K562 (cell line): Measurements from ENCODE around the gene STK32C. TPM values are rescaled to one million over a fixed set of nuclear protein-coding genes. Genes with fewer than 3 reads are reported as not detected.

Experiments used
- ATAC-seq: fragments of 200-7000 bp; cut with Tn5 transposase; 3 replicates; pipeline ENCODE4 v1.9.1; 2020; ENCODE audit warnings: moderate library complexity
- BruUV-seq: library from RNA; stranded (reverse); fragments of 400-500 nt; replicated peaks from 2 replicates; lab custom pipeline; 2021; lab: Mats Ljungman, UMichigan
- CTCF ChIA-PET: fragments of 300-600 bp; formaldehyde crosslinking; extraction: SDS; loops from one replicate; lab custom pipeline; 2021; ENCODE audit warnings: low intra/inter-chr PET ratio; lab: Yijun Ruan, JAX
- POLR2A ChIA-PET: fragments of 300-600, 350-650 bp; sonication (Branson Sonifier 250); formaldehyde crosslinking; extraction: SDS; loops from one replicate; lab custom pipeline; 2021; ENCODE audit warnings: antibody characterized with exemption, inconsistent platforms; lab: Yijun Ruan, JAX
- DNase-seq, 4 experiments: peaks; one replicate each; pipeline versions ENCODE4 v3.0.0 to v3.0.0-alpha.2; 2011 to 2018; ENCODE audit warnings: low spot score in 3 of 4, mixed read lengths in 3 of 4; ENCODE audit errors: extremely low read depth in 1 of 4
- FAIRE-seq: peaks from 2 replicates; lab custom pipeline; 2011; peaks lifted over from hg19 to GRCh38; lab: Jason Lieb, UNC
- H2AFZ ChIP-seq: 2 replicates; pipeline ENCODE4 v1.6.0; 2011; ENCODE audit warnings: low read depth, low read length, control low read depth, inconsistent platforms
- H3K27ac ChIP-seq: fragments of 200-600 bp; 3 replicates; pipeline ENCODE4 v1.8.0; 2011; ENCODE audit warnings: low read depth, mild to moderate bottlenecking, control low read depth, inconsistent platforms, low read length, moderate library complexity, mixed read lengths; ENCODE audit errors: extremely low read depth
- H3K27me3 ChIP-seq, 2 experiments: fragments of 300-600 bp in 1 of 2; 2 replicates in 1 of 2; 3 replicates in 1 of 2; pipeline versions ENCODE4 v1.6.0 to v1.8.0; 2011; ENCODE audit warnings: inconsistent platforms in 2 of 2, low read length in 2 of 2, mild to moderate bottlenecking in 1 of 2, mixed read lengths in 1 of 2, moderate library complexity in 1 of 2; ENCODE audit not compliant: control insufficient read depth in 2 of 2, insufficient read depth in 2 of 2
- H3K36me3 ChIP-seq: fragments of 300-600 bp; 3 replicates; pipeline ENCODE4 v1.8.0; 2011; ENCODE audit warnings: mild to moderate bottlenecking, low read length, inconsistent platforms; ENCODE audit not compliant: control insufficient read depth, insufficient read depth
- H3K4me1 ChIP-seq, 2 experiments: fragments of 200-600 bp in 1 of 2; replicated peaks in 1 of 2; 2 replicates in 1 of 2; 3 replicates in 1 of 2; pipeline versions ENCODE4 v1.5.1 to v1.8.0; 2011; ENCODE audit warnings: inconsistent platforms in 2 of 2, low read length in 2 of 2, mild to moderate bottlenecking in 1 of 2, mixed read lengths in 1 of 2, moderate library complexity in 1 of 2; ENCODE audit not compliant: control insufficient read depth in 2 of 2, insufficient read depth in 2 of 2
- H3K4me2 ChIP-seq: 2 replicates; pipeline ENCODE4 v1.6.1; 2011; ENCODE audit warnings: low read length, control low read depth, inconsistent platforms, mixed read lengths; ENCODE audit not compliant: insufficient read depth
- H3K4me3 ChIP-seq: fragments of 200-600 bp; sonication (generic), shearing (Covaris generic); 2 replicates; pipeline ENCODE4 v1.5.1; 2016; ENCODE audit warnings: control low read depth, inconsistent platforms
- H3K79me2 ChIP-seq: fragments of 200-600 bp; 3 replicates; pipeline ENCODE4 v1.8.0; 2011; ENCODE audit warnings: low read length, inconsistent platforms; ENCODE audit not compliant: control insufficient read depth, insufficient read depth
- H3K9ac ChIP-seq, 2 experiments: 2 replicates each; pipeline versions ENCODE4 v1.6.0 to v1.6.1; 2011; ENCODE audit warnings: low read depth in 2 of 2, low read length in 2 of 2, control low read depth in 1 of 2, inconsistent platforms in 1 of 2, mild to moderate bottlenecking in 1 of 2, mixed read lengths in 1 of 2; ENCODE audit not compliant: insufficient read depth in 1 of 2
- H3K9me1 ChIP-seq: one replicate; pipeline ENCODE4 v1.6.0; 2011; ENCODE audit warnings: inconsistent platforms, mild to moderate bottlenecking, low read length, moderate library complexity; ENCODE audit not compliant: control insufficient read depth, insufficient read depth
- H3K9me3 ChIP-seq: replicated peaks from 2 replicates; pipeline ENCODE4 v1.5.1; 2011; ENCODE audit warnings: low read depth, low read length, inconsistent platforms; ENCODE audit not compliant: control insufficient read depth, insufficient read depth
- H4K20me1 ChIP-seq: replicated peaks from 2 replicates; pipeline ENCODE4 v1.6.1; 2011; ENCODE audit warnings: low read length, inconsistent platforms, mixed read lengths; ENCODE audit not compliant: control insufficient read depth, insufficient read depth
- CC2D1A ChIP-seq: fragments of 450-650 bp; IDR thresholded peaks from 2 replicates; pipeline ENCODE4 v1.6.1; 2017; ENCODE audit warnings: mild to moderate bottlenecking
- CTBP1 ChIP-seq: fragments of 450-650 bp; IDR thresholded peaks from 2 replicates; pipeline ENCODE4 v1.6.1; 2016; ENCODE audit warnings: borderline replicate concordance
- GTF2E2 ChIP-seq: fragments of 200-800 bp; sonication (Bioruptor generic); IDR thresholded peaks from 2 replicates; pipeline ENCODE4 v1.6.1; 2016; ENCODE audit warnings: missing genetic modification characterization, missing compliant biosample characterization
- HMG20B ChIP-seq: fragments of 250-450 bp; sonication (Bioruptor Pico); IDR thresholded peaks from 2 replicates; pipeline ENCODE4 v1.5.0; 2021; ENCODE audit warnings: mild to moderate bottlenecking
- SMARCC2 ChIP-seq: fragments of 450-650 bp; IDR thresholded peaks from 2 replicates; pipeline ENCODE4 v1.6.1; 2017; ENCODE audit warnings: antibody characterized with exemption, moderate library complexity, mild to moderate bottlenecking, low read depth
- SREBF1 ChIP-seq: fragments of 150-350 bp; IDR thresholded peaks from 2 replicates; pipeline ENCODE4 v1.6.1; 2014; ENCODE audit warnings: antibody characterized with exemption, low read depth, low read length, borderline replicate concordance
- SRSF3 ChIP-seq: fragments of 200-400 bp; formaldehyde crosslinking; IDR thresholded peaks from 2 replicates; pipeline ENCODE4 v1.6.1; 2016; ENCODE audit warnings: mild to moderate bottlenecking, low read length, moderate library complexity; ENCODE audit not compliant: insufficient read depth
- ZNF263 ChIP-seq: sonication (generic); formaldehyde crosslinking; IDR thresholded peaks from 2 replicates; pipeline ENCODE4 v1.8.0; 2022; ENCODE audit warnings: mild to moderate bottlenecking, missing genetic modification reagents, borderline replicate concordance
- ZNF384 ChIP-seq: IDR thresholded peaks from 2 replicates; pipeline ENCODE4 v1.6.1; 2012; ENCODE audit warnings: low read depth, low read length, improper control_type of control experiment
- WGBS: fragments of 100-300 bp; shearing (Covaris generic); methylation state at CpG from one replicate; pipeline ENCODE4 v1.1.6; 2016; ENCODE audit warnings: low coverage, mixed read lengths; ENCODE audit not compliant: insufficient coverage; ENCODE audit errors: missing lambda C conversion rate; 5-methylcytosine and 5-hydroxymethylcytosine counted together
- in situ Hi-C: fragments of 300-500 bp; cut with MboI; formaldehyde crosslinking; loops from 4 replicates; pipeline ENCODE4 v1.15.0; 2018; ENCODE audit warnings: inconsistent platforms, mixed read lengths
- intact Hi-C: fragments of 100-400 bp; cut with micrococcal nuclease; formaldehyde crosslinking; loops from 2 replicates; pipeline ENCODE4 v1.14.2; 2022
- polyA plus RNA-seq, 8 experiments: library from polyadenylated mRNA; depleted of rRNA in 4 of 8; stranded (reverse) in 5 of 8; unstranded in 3 of 8; fragments of >200 nt; fragmentation: Nextera tagmentation in 2 of 8; fragmentation: Illumina TruSeq in 1 of 8; extraction: Ambion mirVana in 2 of 8; extraction: Trizol in 1 of 8; gene quantifications; 2 replicates each; pipeline versions ENCODE4 v1.2.1 to v1.2.3, GENCODE V29; 2011 to 2014; ENCODE audit warnings: inconsistent platforms in 1 of 8, missing spikeins in 1 of 8
- total RNA-seq, 7 experiments: library from RNA; depleted of rRNA in 6 of 7; stranded (reverse); fragments of >200 nt in 6 of 7; fragmentation: Illumina TruSeq in 2 of 7; extraction: Trizol in 2 of 7; gene quantifications; 2 replicates each; pipeline versions ENCODE4 v1.2.1 to v1.2.3, GENCODE V29; 2011 to 2021; ENCODE audit warnings: low replicate concordance in 1 of 7
- TF ChIP-seq, protein P1 (sequence below): fragments of 200-400 bp; formaldehyde crosslinking; IDR thresholded peaks from 2 replicates; pipeline ENCODE4 v1.6.1; 2017; ENCODE audit warnings: mild to moderate bottlenecking, low read depth, low read length, moderate library complexity
- TF ChIP-seq, protein P2 (sequence below): sonication (generic); formaldehyde crosslinking; IDR thresholded peaks from 2 replicates; pipeline ENCODE4 v1.8.0; 2022; ENCODE audit warnings: mild to moderate bottlenecking, missing genetic modification reagents
- TF ChIP-seq, protein P3 (sequence below): sonication (generic); formaldehyde crosslinking; IDR thresholded peaks from 2 replicates; pipeline ENCODE4 v1.9.0; 2022; ENCODE audit warnings: mild to moderate bottlenecking, missing genetic modification reagents
- TF ChIP-seq, protein P4 (sequence below): IDR thresholded peaks from 2 replicates; pipeline ENCODE4 v1.6.1; 2014; ENCODE audit warnings: antibody characterized with exemption
- TF ChIP-seq, protein P5 (sequence below), 2 experiments: fragments of 450-650 bp; conservative IDR thresholded peaks; 2 replicates each; pipeline ENCODE4 v1.6.1; 2017; ENCODE audit warnings: mild to moderate bottlenecking in 2 of 2, moderate library complexity in 2 of 2

The STK32C gene
- total and polyA plus RNA-seq, 9 of the 15 experiments (the other 6 are each of a cell fraction or from before 2014, with no cell fraction given), result 1.5 to 20.9 (median 6.5) TPM

DNA sequence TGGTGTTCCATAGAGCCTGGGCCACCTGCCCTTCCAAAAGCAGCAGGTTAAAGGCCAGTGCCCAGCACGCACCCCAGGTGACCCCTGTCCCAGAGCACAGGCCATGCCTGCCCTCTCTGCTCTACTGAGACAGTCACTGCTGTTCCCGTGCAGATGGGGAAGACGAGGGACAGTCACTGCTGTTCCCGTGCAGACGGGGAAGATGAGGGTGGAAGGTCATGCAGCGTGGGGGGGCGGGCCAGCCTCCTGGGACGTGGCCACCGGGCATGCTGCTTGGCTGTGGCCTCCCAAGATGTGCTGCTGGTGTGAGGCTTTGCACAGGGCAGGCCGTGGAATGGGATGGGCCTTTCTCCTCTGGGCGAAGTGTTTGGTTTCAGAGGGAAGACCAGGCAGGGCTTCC is 42.6 kb upstream of the STK32C start (continued):
- TF ChIP-seq, protein P1, sequence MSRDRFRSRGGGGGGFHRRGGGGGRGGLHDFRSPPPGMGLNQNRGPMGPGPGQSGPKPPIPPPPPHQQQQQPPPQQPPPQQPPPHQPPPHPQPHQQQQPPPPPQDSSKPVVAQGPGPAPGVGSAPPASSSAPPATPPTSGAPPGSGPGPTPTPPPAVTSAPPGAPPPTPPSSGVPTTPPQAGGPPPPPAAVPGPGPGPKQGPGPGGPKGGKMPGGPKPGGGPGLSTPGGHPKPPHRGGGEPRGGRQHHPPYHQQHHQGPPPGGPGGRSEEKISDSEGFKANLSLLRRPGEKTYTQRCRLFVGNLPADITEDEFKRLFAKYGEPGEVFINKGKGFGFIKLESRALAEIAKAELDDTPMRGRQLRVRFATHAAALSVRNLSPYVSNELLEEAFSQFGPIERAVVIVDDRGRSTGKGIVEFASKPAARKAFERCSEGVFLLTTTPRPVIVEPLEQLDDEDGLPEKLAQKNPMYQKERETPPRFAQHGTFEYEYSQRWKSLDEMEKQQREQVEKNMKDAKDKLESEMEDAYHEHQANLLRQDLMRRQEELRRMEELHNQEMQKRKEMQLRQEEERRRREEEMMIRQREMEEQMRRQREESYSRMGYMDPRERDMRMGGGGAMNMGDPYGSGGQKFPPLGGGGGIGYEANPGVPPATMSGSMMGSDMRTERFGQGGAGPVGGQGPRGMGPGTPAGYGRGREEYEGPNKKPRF, result no peak
- TF ChIP-seq, all 486 proteins: peak for 0

DNA sequence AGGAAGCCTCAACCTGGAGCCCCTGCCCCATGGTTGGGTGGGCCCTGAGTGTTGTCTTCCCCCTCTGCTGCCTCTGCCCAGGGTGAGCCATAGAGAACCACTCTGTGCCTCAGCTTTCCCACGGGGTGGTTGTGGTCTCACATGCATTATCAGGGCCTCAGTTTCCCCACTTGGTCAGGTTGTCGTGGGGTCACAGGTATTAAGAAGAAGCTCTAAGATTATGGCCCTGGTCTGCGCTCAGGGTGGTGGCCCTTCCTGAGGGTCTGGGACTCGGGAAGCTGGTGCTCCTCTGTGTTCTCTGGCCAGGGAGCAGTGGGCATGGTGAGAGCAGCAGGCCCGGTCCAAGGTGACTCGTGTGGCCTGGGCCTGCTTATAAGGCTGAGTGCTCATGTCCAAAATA is 42.0 kb upstream of the STK32C start:
- H3K4me2 ChIP-seq, result no peak overlapping the region
- ChIA-PET CTCF (no interaction called here), POLR2A (no interaction called here)
- H3K9ac ChIP-seq, result no peak overlapping the region
- H3K79me2 ChIP-seq, result no peaks in the 10 kb centered on the region
- ATAC-seq (no peak), FAIRE-seq (no peak), DNase-seq (no peak)
- H3K9me3 ChIP-seq, result no peaks in the 10 kb centered on the region
- WGBS, result 33% methylated on average over 6 of the region's 6 CpGs
- no TSS peak for BruUV-seq
- no peak overlapping the region for H3K4me3 ChIP-seq
- H3K27me3 ChIP-seq, result no peaks in the 10 kb centered on the region
- no peaks in the 10 kb centered on the region for H4K20me1 ChIP-seq
- H2AFZ ChIP-seq, result no peak overlapping the region
- H3K4me1 ChIP-seq, result peaks cover 0 to 17% of the 10 kb centered on the region in 2 experiments; a peak in 2 of 5 replicates
- no peaks in the 10 kb centered on the region for H3K9me1 ChIP-seq
- in situ Hi-C loops (loop anchor here (5.0 kb wide), 1 partner anchor 127 kb away; no protein-coding TSS in a partner anchor), intact Hi-C loops (no loop called here)
- H3K27ac ChIP-seq, result no peak overlapping the region
- no peaks in the 10 kb centered on the region for H3K36me3 ChIP-seq
- TF ChIP-seq, protein P2, sequence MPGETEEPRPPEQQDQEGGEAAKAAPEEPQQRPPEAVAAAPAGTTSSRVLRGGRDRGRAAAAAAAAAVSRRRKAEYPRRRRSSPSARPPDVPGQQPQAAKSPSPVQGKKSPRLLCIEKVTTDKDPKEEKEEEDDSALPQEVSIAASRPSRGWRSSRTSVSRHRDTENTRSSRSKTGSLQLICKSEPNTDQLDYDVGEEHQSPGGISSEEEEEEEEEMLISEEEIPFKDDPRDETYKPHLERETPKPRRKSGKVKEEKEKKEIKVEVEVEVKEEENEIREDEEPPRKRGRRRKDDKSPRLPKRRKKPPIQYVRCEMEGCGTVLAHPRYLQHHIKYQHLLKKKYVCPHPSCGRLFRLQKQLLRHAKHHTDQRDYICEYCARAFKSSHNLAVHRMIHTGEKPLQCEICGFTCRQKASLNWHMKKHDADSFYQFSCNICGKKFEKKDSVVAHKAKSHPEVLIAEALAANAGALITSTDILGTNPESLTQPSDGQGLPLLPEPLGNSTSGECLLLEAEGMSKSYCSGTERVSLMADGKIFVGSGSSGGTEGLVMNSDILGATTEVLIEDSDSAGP (CRISPR knock-in tag), result no peak
- TF ChIP-seq, protein P3, sequence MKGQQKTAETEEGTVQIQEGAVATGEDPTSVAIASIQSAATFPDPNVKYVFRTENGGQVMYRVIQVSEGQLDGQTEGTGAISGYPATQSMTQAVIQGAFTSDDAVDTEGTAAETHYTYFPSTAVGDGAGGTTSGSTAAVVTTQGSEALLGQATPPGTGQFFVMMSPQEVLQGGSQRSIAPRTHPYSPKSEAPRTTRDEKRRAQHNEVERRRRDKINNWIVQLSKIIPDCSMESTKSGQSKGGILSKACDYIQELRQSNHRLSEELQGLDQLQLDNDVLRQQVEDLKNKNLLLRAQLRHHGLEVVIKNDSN (CRISPR knock-in tag), result no peak
- TF ChIP-seq, protein P4, sequence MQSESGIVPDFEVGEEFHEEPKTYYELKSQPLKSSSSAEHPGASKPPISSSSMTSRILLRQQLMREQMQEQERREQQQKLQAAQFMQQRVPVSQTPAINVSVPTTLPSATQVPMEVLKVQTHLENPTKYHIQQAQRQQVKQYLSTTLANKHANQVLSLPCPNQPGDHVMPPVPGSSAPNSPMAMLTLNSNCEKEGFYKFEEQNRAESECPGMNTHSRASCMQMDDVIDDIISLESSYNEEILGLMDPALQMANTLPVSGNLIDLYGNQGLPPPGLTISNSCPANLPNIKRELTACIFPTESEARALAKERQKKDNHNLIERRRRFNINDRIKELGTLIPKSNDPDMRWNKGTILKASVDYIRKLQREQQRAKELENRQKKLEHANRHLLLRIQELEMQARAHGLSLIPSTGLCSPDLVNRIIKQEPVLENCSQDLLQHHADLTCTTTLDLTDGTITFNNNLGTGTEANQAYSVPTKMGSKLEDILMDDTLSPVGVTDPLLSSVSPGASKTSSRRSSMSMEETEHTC, result no peak
- no peak for TF ChIP-seq SRSF3
- no peak for TF ChIP-seq ZNF263 (CRISPR knock-in tag)
- no peak for TF ChIP-seq SREBF1
- TF ChIP-seq GTF2E2 (tag), result no peak
- no peak for TF ChIP-seq CC2D1A
- no peak for TF ChIP-seq HMG20B
- TF ChIP-seq ZNF384, result no peak
- no peak for TF ChIP-seq CTBP1
- TF ChIP-seq, protein P5, sequence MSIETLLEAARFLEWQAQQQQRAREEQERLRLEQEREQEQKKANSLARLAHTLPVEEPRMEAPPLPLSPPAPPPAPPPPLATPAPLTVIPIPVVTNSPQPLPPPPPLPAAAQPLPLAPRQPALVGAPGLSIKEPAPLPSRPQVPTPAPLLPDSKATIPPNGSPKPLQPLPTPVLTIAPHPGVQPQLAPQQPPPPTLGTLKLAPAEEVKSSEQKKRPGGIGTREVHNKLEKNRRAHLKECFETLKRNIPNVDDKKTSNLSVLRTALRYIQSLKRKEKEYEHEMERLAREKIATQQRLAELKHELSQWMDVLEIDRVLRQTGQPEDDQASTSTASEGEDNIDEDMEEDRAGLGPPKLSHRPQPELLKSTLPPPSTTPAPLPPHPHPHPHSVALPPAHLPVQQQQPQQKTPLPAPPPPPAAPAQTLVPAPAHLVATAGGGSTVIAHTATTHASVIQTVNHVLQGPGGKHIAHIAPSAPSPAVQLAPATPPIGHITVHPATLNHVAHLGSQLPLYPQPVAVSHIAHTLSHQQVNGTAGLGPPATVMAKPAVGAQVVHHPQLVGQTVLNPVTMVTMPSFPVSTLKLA (conservative IDR thresholded peaks at IDR 0.05), result no peak
- TF ChIP-seq SMARCC2, result no peak
